Measurements from ENCODE around the gene PPA1.

DNA sequence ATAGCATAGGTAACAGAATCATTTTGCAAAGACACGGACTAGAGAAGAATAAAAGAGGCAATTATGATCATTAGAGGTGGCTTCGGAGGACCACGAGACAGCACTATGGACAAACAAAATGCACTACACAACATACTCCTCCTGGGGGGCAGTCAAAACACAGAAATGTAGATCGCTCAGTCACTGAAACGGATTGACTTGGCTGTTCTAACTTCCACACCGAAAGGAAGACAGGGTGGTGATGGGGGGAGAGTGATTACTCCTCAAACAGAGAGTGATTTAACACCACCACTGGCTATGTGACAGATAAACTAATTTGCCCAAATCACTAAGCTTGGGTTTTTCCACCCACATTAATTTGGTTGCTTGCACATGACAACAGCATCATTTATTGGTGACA lies 14.1 kb upstream of the PPA1 start:
- TF ChIP-seq, protein P1, sequence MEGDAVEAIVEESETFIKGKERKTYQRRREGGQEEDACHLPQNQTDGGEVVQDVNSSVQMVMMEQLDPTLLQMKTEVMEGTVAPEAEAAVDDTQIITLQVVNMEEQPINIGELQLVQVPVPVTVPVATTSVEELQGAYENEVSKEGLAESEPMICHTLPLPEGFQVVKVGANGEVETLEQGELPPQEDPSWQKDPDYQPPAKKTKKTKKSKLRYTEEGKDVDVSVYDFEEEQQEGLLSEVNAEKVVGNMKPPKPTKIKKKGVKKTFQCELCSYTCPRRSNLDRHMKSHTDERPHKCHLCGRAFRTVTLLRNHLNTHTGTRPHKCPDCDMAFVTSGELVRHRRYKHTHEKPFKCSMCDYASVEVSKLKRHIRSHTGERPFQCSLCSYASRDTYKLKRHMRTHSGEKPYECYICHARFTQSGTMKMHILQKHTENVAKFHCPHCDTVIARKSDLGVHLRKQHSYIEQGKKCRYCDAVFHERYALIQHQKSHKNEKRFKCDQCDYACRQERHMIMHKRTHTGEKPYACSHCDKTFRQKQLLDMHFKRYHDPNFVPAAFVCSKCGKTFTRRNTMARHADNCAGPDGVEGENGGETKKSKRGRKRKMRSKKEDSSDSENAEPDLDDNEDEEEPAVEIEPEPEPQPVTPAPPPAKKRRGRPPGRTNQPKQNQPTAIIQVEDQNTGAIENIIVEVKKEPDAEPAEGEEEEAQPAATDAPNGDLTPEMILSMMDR (IDR thresholded peaks at IDR 0.05) = no peak
- TF ChIP-seq POLR2A (IDR thresholded peaks at IDR 0.05) = no peak

Data from breast epithelium (tissue), 3 donors.